Breast epithelium (tissue), 4 donors: ENCODE data around the gene ARL6. TPM values are rescaled to one million over a fixed set of nuclear protein-coding genes. Genes with fewer than 3 reads are reported as not detected.

Experiments
- DNase-seq, 2 donors: peaks; one replicate each; pipeline ENCODE4 v3.0.0-alpha.2; 2019; ENCODE audit warnings: low spot score in 2 of 2
- H3K27ac ChIP-seq, 2 donors: fragments of 200-600 bp; sonication (generic) in 1 of 2; one replicate each; pipeline ENCODE4 v1.5.1; 2016 to 2019; ENCODE audit warnings: mild to moderate bottlenecking in 1 of 2
- H3K27me3 ChIP-seq, 2 donors: fragments of 200-600 bp; sonication (generic) in 1 of 2; one replicate each; pipeline versions ENCODE4 v1.5.1 to v1.6.0; 2017 to 2019; ENCODE audit warnings: control low read depth in 1 of 2, mild to moderate bottlenecking in 1 of 2
- H3K36me3 ChIP-seq: fragments of 200-600 bp; one replicate; pipeline ENCODE4 v1.5.1; 2019
- H3K4me1 ChIP-seq, 2 donors: fragments of 200-600 bp; sonication (generic); one replicate each; pipeline ENCODE4 v1.5.1; 2016 to 2019; ENCODE audit warnings: control low read depth in 1 of 2
- H3K4me3 ChIP-seq, 3 donors: fragments of 200-600 bp; sonication (generic); 1 replicate in 2 of 3; 2 replicates in 1 of 3; pipeline ENCODE4 v1.5.1; 2016 to 2019; ENCODE audit warnings: mild to moderate bottlenecking in 3 of 3, moderate library complexity in 2 of 3
- H3K9me3 ChIP-seq, 2 donors: fragments of 200-600 bp; sonication (generic) in 1 of 2; one replicate each; pipeline ENCODE4 v1.5.1; 2016 to 2019; ENCODE audit warnings: control low read depth in 1 of 2
- CTCF ChIP-seq, 3 donors: fragments of 450-650 bp; IDR thresholded peaks; one replicate each; pipeline ENCODE4 v1.5.1; 2016 to 2017; ENCODE audit warnings: antibody characterized with exemption in 3 of 3, mild to moderate bottlenecking in 3 of 3, moderate library complexity in 3 of 3
- POLR2A ChIP-seq: fragments of 450-650 bp; IDR thresholded peaks from one replicate; pipeline ENCODE4 v1.6.1; 2016; ENCODE audit warnings: antibody characterized with exemption, mild to moderate bottlenecking, moderate library complexity
- POLR2AphosphoS5 ChIP-seq, 3 donors: sonication (generic); formaldehyde crosslinking; IDR thresholded peaks; one replicate each; pipeline ENCODE4 v1.6.1; 2017; ENCODE audit warnings: antibody characterized with exemption in 3 of 3
- intact Hi-C: fragments of 100-400 bp; cut with DNase I; formaldehyde crosslinking; loops from one replicate; pipeline ENCODE4 v1.15.1; 2023; ENCODE audit warnings: low total_unique reads
- total RNA-seq, 3 donors: library from RNA; depleted of rRNA; stranded (reverse); fragments of >200 nt; gene quantifications; one replicate each; pipeline ENCODE4 v1.1.0, GENCODE V29; 2016

The ARL6 gene
- total RNA-seq, 3 donors from 2014 or later = 5.4 to 9.5 (median 9.2) TPM

- intact Hi-C loops = no loop called here
- no peak for DNase-seq
- Histone ChIP-seq H3K9me3 (no peaks in the 10 kb centered on the region), H3K4me1 (no peaks in the 10 kb centered on the region), H3K36me3 (no peaks in the 10 kb centered on the region), H3K27ac (no peak overlapping the region), H3K27me3 (no peaks in the 10 kb centered on the region), H3K4me3 (no peak overlapping the region)
- no peak for TF ChIP-seq POLR2A
- no peak for TF ChIP-seq CTCF (IDR thresholded peaks at IDR 0.05)
- no peak for TF ChIP-seq POLR2AphosphoS5 (IDR thresholded peaks at IDR 0.05)
These were observed 39.9 kb downstream of the ARL6 start for GRCh38 chr3:97804471-97804870.

DNA sequence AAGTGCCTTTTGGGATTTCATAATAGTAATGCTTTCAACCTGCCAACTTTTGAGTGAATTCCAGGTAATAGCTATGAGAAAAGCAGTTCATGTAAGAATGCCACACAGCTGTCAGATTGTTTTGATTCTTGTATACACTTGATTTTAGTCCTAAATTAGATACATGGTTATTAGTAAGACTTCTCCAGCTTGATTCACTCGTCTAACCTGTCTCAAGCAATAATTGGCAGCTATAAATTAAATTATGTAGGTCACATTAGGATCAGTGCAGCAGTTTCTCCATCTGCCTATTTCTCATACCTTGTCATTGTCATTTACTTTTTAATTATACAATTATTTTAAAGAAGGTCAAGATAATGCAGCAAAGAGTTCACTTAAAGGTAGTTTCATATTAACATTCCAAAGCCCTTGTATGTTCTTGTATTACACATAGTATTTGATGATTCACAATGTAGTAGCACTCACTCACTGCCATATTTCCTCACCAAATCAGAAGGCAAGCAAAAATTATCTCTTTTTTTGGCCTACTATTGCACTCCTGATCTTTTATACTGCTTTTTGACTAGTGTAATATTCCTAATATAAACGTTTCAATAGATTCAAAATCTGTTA is 46.3 kb downstream of the ARL6 start:
- TF ChIP-seq CTCF (IDR thresholded peaks at IDR 0.05) (no peak), POLR2AphosphoS5 (IDR thresholded peaks at IDR 0.05) (no peak), POLR2A (no peak)
- no peak for DNase-seq
- Histone ChIP-seq H3K4me3 (no peak overlapping the region), H3K27ac (no peak overlapping the region), H3K27me3 (no peaks in the 10 kb centered on the region), H3K36me3 (no peaks in the 10 kb centered on the region), H3K4me1 (no peaks in the 10 kb centered on the region), H3K9me3 (no peaks in the 10 kb centered on the region)
- intact Hi-C loops = no loop called here

- no peak overlapping the region for H3K4me3 ChIP-seq
- no peaks in the 10 kb centered on the region for H3K36me3 ChIP-seq
- no peaks in the 10 kb centered on the region for H3K4me1 ChIP-seq
- no peaks in the 10 kb centered on the region for H3K9me3 ChIP-seq
- intact Hi-C loops = no loop called here
- DNase-seq = no peak
- H3K27me3 ChIP-seq = no peaks in the 10 kb centered on the region
- no peak overlapping the region for H3K27ac ChIP-seq
- no peak for TF ChIP-seq CTCF (IDR thresholded peaks at IDR 0.05)
- no peak for TF ChIP-seq POLR2A
- TF ChIP-seq POLR2AphosphoS5 (IDR thresholded peaks at IDR 0.05) = no peak
These were observed 50.8 kb downstream of the ARL6 start for GRCh38 chr3:97815149-97815917.

- no peak for TF ChIP-seq POLR2AphosphoS5 (IDR thresholded peaks at IDR 0.05)
- TF ChIP-seq CTCF (IDR thresholded peaks at IDR 0.05) = no peak
- no peak for TF ChIP-seq POLR2A
- H3K27me3 ChIP-seq = no peaks in the 10 kb centered on the region
- H3K27ac ChIP-seq = no peak overlapping the region
- no peaks in the 10 kb centered on the region for H3K36me3 ChIP-seq
- no peak overlapping the region for H3K4me3 ChIP-seq
- intact Hi-C loops = no loop called here
- DNase-seq = no peak
- no peaks in the 10 kb centered on the region for H3K9me3 ChIP-seq
- no peaks in the 10 kb centered on the region for H3K4me1 ChIP-seq
These were observed 52.3 kb downstream of the ARL6 start for GRCh38 chr3:97816811-97817210.

DNA sequence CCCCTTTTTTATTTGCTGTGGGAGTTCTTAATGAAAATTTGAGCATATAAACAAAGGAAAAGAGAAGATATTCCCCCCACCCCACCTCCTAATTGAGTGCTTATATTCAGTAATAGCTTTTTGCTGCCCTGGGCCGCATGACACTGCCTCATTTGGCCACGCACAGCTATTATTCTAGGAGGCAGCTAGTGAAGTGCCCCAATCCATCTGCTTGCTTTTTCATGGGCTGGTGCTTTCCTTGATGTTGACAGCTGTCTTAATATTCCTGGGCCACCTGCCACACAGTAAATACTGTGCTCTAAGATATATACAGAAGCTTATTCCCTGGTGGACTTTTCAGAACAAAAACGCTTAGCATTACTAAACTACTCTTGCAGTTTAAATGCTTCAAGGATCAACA is 53.4 kb downstream of the ARL6 start:
- Histone ChIP-seq H3K9me3 (no peaks in the 10 kb centered on the region), H3K4me3 (no peak overlapping the region), H3K4me1 (no peaks in the 10 kb centered on the region), H3K27me3 (no peaks in the 10 kb centered on the region), H3K27ac (no peak overlapping the region), H3K36me3 (no peaks in the 10 kb centered on the region)
- TF ChIP-seq POLR2AphosphoS5 (IDR thresholded peaks at IDR 0.05) = no peak
- intact Hi-C loops = no loop called here
- DNase-seq = no peak
